Measurements from ENCODE around the gene ARHGEF37. TPM values are rescaled to one million over a fixed set of nuclear protein-coding genes. Genes with fewer than 3 reads are reported as not detected.

ARHGEF37 gene
- total RNA-seq, 2 donors from 2014 or later = 0.67 TPM; not detected in 1

- H3K36me3 Mint-ChIP-seq = no peaks in the 10 kb centered on the region
- no peaks in the 10 kb centered on the region for H3K9me3 Mint-ChIP-seq
- no peak overlapping the region for H3K27ac Mint-ChIP-seq
- no peak for ATAC-seq
- no peaks in the 10 kb centered on the region for H3K27me3 Mint-ChIP-seq
- H3K4me3 Mint-ChIP-seq = no peak overlapping the region
- no peaks in the 10 kb centered on the region for H3K4me1 Mint-ChIP-seq (ENCODE audit: low read depth in 2 of 2)
- no peak for DNase-seq (ENCODE audit: low spot score)
Observed at GRCh38 chr5:149598966-149599365, 17.7 kb downstream of the ARHGEF37 start.

- no peaks in the 10 kb centered on the region for H3K4me1 Mint-ChIP-seq (ENCODE audit: low read depth in 2 of 2)
- H3K36me3 Mint-ChIP-seq = no peaks in the 10 kb centered on the region
- DNase-seq (ENCODE audit: low spot score) (no peak), ATAC-seq (no peak)
- no peak overlapping the region for H3K4me3 Mint-ChIP-seq
- no peaks in the 10 kb centered on the region for H3K27me3 Mint-ChIP-seq
- no peaks in the 10 kb centered on the region for H3K9me3 Mint-ChIP-seq
- no peak overlapping the region for H3K27ac Mint-ChIP-seq
Observed at GRCh38 chr5:149599375-149599774, 18.1 kb downstream of the ARHGEF37 start.

GRCh38 chr5:149600932-149601331 lies 19.6 kb downstream of the ARHGEF37 start:
- no peak for DNase-seq (ENCODE audit: low spot score)
- H3K9me3 Mint-ChIP-seq = no peaks in the 10 kb centered on the region

GRCh38 chr5:149603210-149603609 lies 21.9 kb downstream of the ARHGEF37 start:
- H3K27me3 Mint-ChIP-seq = no peaks in the 10 kb centered on the region
- H3K4me3 Mint-ChIP-seq = no peak overlapping the region
- no peak for ATAC-seq

More at GRCh38 chr5:149600932-149601331, 19.6 kb downstream of the ARHGEF37 start:
- no peaks in the 10 kb centered on the region for H3K36me3 Mint-ChIP-seq
- no peak for ATAC-seq
- H3K4me3 Mint-ChIP-seq = no peak overlapping the region
- no peaks in the 10 kb centered on the region for H3K27me3 Mint-ChIP-seq
- peaks cover 4 to 5% of the 10 kb centered on the region in 2 donors for H3K4me1 Mint-ChIP-seq (ENCODE audit: low read depth in 2 of 2)
- no peak overlapping the region for H3K27ac Mint-ChIP-seq

GRCh38 chr5:149603920-149604319 lies 22.6 kb downstream of the ARHGEF37 start:
- Mint-ChIP-seq H3K4me1 (ENCODE audit: low read depth in 2 of 2) (peaks cover 16 to 19% of the 10 kb centered on the region in 2 donors), H3K9me3 (no peaks in the 10 kb centered on the region), H3K27ac (no peak overlapping the region), H3K36me3 (no peaks in the 10 kb centered on the region), H3K4me3 (no peak overlapping the region), H3K27me3 (no peaks in the 10 kb centered on the region)
- ATAC-seq = no peak
- DNase-seq (ENCODE audit: low spot score) = no peak

More at GRCh38 chr5:149603210-149603609, 21.9 kb downstream of the ARHGEF37 start:
- no peak overlapping the region for H3K27ac Mint-ChIP-seq
- peaks cover 16 to 19% of the 10 kb centered on the region in 2 donors for H3K4me1 Mint-ChIP-seq (ENCODE audit: low read depth in 2 of 2)
- DNase-seq (ENCODE audit: low spot score) = no peak
- no peaks in the 10 kb centered on the region for H3K36me3 Mint-ChIP-seq
- H3K9me3 Mint-ChIP-seq = no peaks in the 10 kb centered on the region

- Mint-ChIP-seq H3K27ac (no peak overlapping the region), H3K4me1 (ENCODE audit: low read depth in 2 of 2) (peaks cover 16 to 19% of the 10 kb centered on the region in 2 donors), H3K9me3 (no peaks in the 10 kb centered on the region), H3K4me3 (no peak overlapping the region), H3K27me3 (no peaks in the 10 kb centered on the region), H3K36me3 (no peaks in the 10 kb centered on the region)
- ATAC-seq (no peak), DNase-seq (ENCODE audit: low spot score) (no peak)
Observed at GRCh38 chr5:149604321-149604720, 23.0 kb downstream of the ARHGEF37 start.

GRCh38 chr5:149605354-149605997 lies 24.2 kb downstream of the ARHGEF37 start:
- no peaks in the 10 kb centered on the region for H3K27me3 Mint-ChIP-seq
- H3K4me1 Mint-ChIP-seq (ENCODE audit: low read depth in 2 of 2) = peaks cover 16 to 19% of the 10 kb centered on the region in 2 donors
- ATAC-seq (no peak), DNase-seq (ENCODE audit: low spot score) (no peak)
- no peaks in the 10 kb centered on the region for H3K36me3 Mint-ChIP-seq
- H3K27ac Mint-ChIP-seq = no peak overlapping the region
- no peaks in the 10 kb centered on the region for H3K9me3 Mint-ChIP-seq
- H3K4me3 Mint-ChIP-seq = no peak overlapping the region

- no peaks in the 10 kb centered on the region for H3K27me3 Mint-ChIP-seq
- peak overlapping the region; percentile 54 for H3K4me3 Mint-ChIP-seq
- no peaks in the 10 kb centered on the region for H3K9me3 Mint-ChIP-seq
- H3K4me1 Mint-ChIP-seq (ENCODE audit: low read depth in 2 of 2) = peaks cover 16 to 19% of the 10 kb centered on the region in 2 donors
- ATAC-seq (peak; percentile 59 to 61), DNase-seq (ENCODE audit: low spot score) (no peak)
- peak overlapping the region; percentile 24 to 38 for H3K27ac Mint-ChIP-seq
- no peaks in the 10 kb centered on the region for H3K36me3 Mint-ChIP-seq
Observed at GRCh38 chr5:149605998-149606724, 24.9 kb downstream of the ARHGEF37 start.

- Mint-ChIP-seq H3K9me3 (no peaks in the 10 kb centered on the region), H3K36me3 (no peaks in the 10 kb centered on the region), H3K27ac (no peak overlapping the region), H3K4me3 (no peak overlapping the region), H3K4me1 (ENCODE audit: low read depth in 2 of 2) (peaks cover 16 to 19% of the 10 kb centered on the region in 2 donors), H3K27me3 (no peaks in the 10 kb centered on the region)
- ATAC-seq (no peak), DNase-seq (ENCODE audit: low spot score) (no peak)
Observed at GRCh38 chr5:149608936-149609545, 27.7 kb downstream of the ARHGEF37 start.

- H3K27me3 Mint-ChIP-seq = no peaks in the 10 kb centered on the region
- DNase-seq (ENCODE audit: low spot score) = no peak
- H3K27ac Mint-ChIP-seq = no peak overlapping the region
- H3K4me3 Mint-ChIP-seq = no peak overlapping the region
- peaks cover 16 to 19% of the 10 kb centered on the region in 2 donors for H3K4me1 Mint-ChIP-seq (ENCODE audit: low read depth in 2 of 2)
- H3K36me3 Mint-ChIP-seq = no peaks in the 10 kb centered on the region
- no peaks in the 10 kb centered on the region for H3K9me3 Mint-ChIP-seq
- no peak for ATAC-seq
Observed at GRCh38 chr5:149609640-149610219, 28.4 kb downstream of the ARHGEF37 start.

- H3K36me3 Mint-ChIP-seq = no peaks in the 10 kb centered on the region
- no peak overlapping the region for H3K4me3 Mint-ChIP-seq
- H3K27me3 Mint-ChIP-seq = no peaks in the 10 kb centered on the region
- DNase-seq (ENCODE audit: low spot score) (no peak), ATAC-seq (no peak)
- no peaks in the 10 kb centered on the region for H3K9me3 Mint-ChIP-seq
- no peak overlapping the region for H3K27ac Mint-ChIP-seq
- peaks cover 14 to 17% of the 10 kb centered on the region in 2 donors for H3K4me1 Mint-ChIP-seq (ENCODE audit: low read depth in 2 of 2)
Observed at GRCh38 chr5:149610589-149611255, 29.4 kb downstream of the ARHGEF37 start.

GRCh38 chr5:149611326-149611725 lies 30.0 kb downstream of the ARHGEF37 start:
- peaks cover 8 to 15% of the 10 kb centered on the region in 2 donors for H3K4me1 Mint-ChIP-seq (ENCODE audit: low read depth in 2 of 2)
- ATAC-seq (no peak), DNase-seq (ENCODE audit: low spot score) (no peak)
- no peaks in the 10 kb centered on the region for H3K27me3 Mint-ChIP-seq
- no peaks in the 10 kb centered on the region for H3K9me3 Mint-ChIP-seq
- H3K36me3 Mint-ChIP-seq = no peaks in the 10 kb centered on the region
- no peak overlapping the region for H3K4me3 Mint-ChIP-seq
- H3K27ac Mint-ChIP-seq = no peak overlapping the region

GRCh38 chr5:149614034-149614907 lies 33.0 kb downstream of the ARHGEF37 start:
- H3K27ac Mint-ChIP-seq = no peak overlapping the region
- H3K4me1 Mint-ChIP-seq (ENCODE audit: low read depth in 2 of 2) = peaks cover 0 to 5% of the 10 kb centered on the region in 2 donors
- no peak overlapping the region for H3K4me3 Mint-ChIP-seq
- H3K9me3 Mint-ChIP-seq = no peaks in the 10 kb centered on the region
- DNase-seq (ENCODE audit: low spot score) (no peak), ATAC-seq (no peak)
- no peaks in the 10 kb centered on the region for H3K36me3 Mint-ChIP-seq
- no peaks in the 10 kb centered on the region for H3K27me3 Mint-ChIP-seq

Measured in natural killer cell treated with Interleukin-12 subunit alpha and Interleukin-12 subunit beta and Interleukin-15 and Interleukin-18, amount 100 ng/mL, for 72 hours (primary cell).